Body of pancreas (tissue), 4 donors: ENCODE data around the gene PPFIA2. TPM values are rescaled to one million over a fixed set of nuclear protein-coding genes. Genes with fewer than 3 reads are reported as not detected.
"Not testable (repeated sequence)": the region's sequence is repeated elsewhere in the genome, so short reads cannot be mapped to it uniquely, and the experiment has no call there.

Source experiments
- ATAC-seq: fragments of 150-250 bp; one replicate; pipeline ENCODE4 v1.9.1; 2016
- DNase-seq, 4 donors: peaks; one replicate each; pipeline ENCODE4 v3.0.0-alpha.2; 2019
- H3K27ac ChIP-seq, 4 donors: fragments of 200-600 bp; sonication (generic); 1 replicate in 3 of 4; 2 replicates in 1 of 4; pipeline versions ENCODE4 v1.5.1 to v1.6.1; 2016 to 2019; ENCODE audit warnings: mild to moderate bottlenecking in 1 of 4, mixed read lengths in 1 of 4, moderate library complexity in 1 of 4
- H3K27me3 ChIP-seq, 2 donors: fragments of 200-600 bp; sonication (generic); one replicate each; pipeline ENCODE4 v1.6.0; 2016; ENCODE audit warnings: mild to moderate bottlenecking in 1 of 2
- H3K36me3 ChIP-seq, 2 donors: fragments of 200-600 bp; sonication (generic); replicated peaks in 1 of 2; 2 replicates each; pipeline ENCODE4 v1.5.1; 2016; ENCODE audit warnings: low read depth in 2 of 2; ENCODE audit not compliant: insufficient read depth in 1 of 2
- H3K4me1 ChIP-seq: fragments of 200-600 bp; sonication (generic); one replicate; pipeline ENCODE4 v1.6.0; 2016
- H3K4me3 ChIP-seq, 2 donors: fragments of 200-600 bp; sonication (generic); 1 replicate in 1 of 2; 2 replicates in 1 of 2; pipeline ENCODE4 v1.5.1; 2016 to 2019
- H3K9me3 ChIP-seq, 3 donors: fragments of 200-600 bp; sonication (generic); 1 replicate in 2 of 3; 2 replicates in 1 of 3; pipeline ENCODE4 v1.5.1; 2016
- POLR2A ChIP-seq, 3 donors: fragments of 450-650 bp; IDR thresholded peaks; one replicate each; pipeline ENCODE4 v1.6.1; 2016; ENCODE audit warnings: antibody characterized with exemption in 3 of 3, mild to moderate bottlenecking in 2 of 3
- WGBS, 2 donors: methylation state at CpG; one replicate each; pipeline ENCODE4 v1.1.5; 2017; 5-methylcytosine and 5-hydroxymethylcytosine counted together
- intact Hi-C: fragments of 100-400 bp; cut with DNase I; formaldehyde crosslinking; loops from one replicate; pipeline ENCODE4 v1.15.1; 2023
- total RNA-seq, 2 donors: library from RNA; depleted of rRNA; stranded (reverse); fragments of >200 nt; gene quantifications; one replicate each; pipeline ENCODE4 v1.1.0, GENCODE V29; 2016
- TF ChIP-seq, protein P1 (sequence below), 7 experiments: fragments of 450-650 bp in 4 of 7; fragments of 200-600 bp in 3 of 7; sonication (generic) in 3 of 7; IDR thresholded peaks; one replicate each; pipeline ENCODE4 v1.5.1; 2016 to 2019; ENCODE audit warnings: antibody characterized with exemption in 7 of 7

PPFIA2 gene
- total RNA-seq, 2 donors from 2014 or later, result 0.52 TPM; not detected in 1

DNA sequence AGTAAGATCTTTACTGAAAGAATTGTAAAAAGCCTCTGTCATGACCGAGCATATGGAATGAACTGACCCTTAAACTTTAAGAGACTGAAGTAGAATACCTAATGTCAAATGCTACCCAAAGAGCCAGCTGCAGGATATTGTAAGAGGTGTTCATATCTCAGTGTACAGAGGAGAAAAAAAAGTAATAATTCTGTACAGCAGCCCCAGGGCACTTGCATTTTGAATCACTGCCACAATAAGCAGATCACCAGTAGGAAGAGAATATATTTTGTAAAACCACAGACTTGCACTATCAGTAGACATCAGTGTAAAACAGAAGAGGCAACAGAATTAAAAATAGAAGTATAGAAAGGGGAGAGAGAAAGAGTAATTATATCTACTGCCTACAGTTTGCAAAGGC is 162.6 kb downstream of the PPFIA2 start:
- DNase-seq, result no peak
- Histone ChIP-seq H3K27me3 (no peaks in the 10 kb centered on the region), H3K4me1 (no peaks in the 10 kb centered on the region), H3K27ac (no peak overlapping the region), H3K36me3 (no peaks in the 10 kb centered on the region), H3K9me3 (no peaks in the 10 kb centered on the region), H3K4me3 (no peak overlapping the region)
- intact Hi-C loops, result no loop called here
- ATAC-seq, result no peak
- no peak for TF ChIP-seq POLR2A (IDR thresholded peaks at IDR 0.05)
- TF ChIP-seq, protein P1, sequence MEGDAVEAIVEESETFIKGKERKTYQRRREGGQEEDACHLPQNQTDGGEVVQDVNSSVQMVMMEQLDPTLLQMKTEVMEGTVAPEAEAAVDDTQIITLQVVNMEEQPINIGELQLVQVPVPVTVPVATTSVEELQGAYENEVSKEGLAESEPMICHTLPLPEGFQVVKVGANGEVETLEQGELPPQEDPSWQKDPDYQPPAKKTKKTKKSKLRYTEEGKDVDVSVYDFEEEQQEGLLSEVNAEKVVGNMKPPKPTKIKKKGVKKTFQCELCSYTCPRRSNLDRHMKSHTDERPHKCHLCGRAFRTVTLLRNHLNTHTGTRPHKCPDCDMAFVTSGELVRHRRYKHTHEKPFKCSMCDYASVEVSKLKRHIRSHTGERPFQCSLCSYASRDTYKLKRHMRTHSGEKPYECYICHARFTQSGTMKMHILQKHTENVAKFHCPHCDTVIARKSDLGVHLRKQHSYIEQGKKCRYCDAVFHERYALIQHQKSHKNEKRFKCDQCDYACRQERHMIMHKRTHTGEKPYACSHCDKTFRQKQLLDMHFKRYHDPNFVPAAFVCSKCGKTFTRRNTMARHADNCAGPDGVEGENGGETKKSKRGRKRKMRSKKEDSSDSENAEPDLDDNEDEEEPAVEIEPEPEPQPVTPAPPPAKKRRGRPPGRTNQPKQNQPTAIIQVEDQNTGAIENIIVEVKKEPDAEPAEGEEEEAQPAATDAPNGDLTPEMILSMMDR (IDR thresholded peaks at IDR 0.05), result no peak
- WGBS, 2 donors, result 45 to 48% methylated on average over 1 of the region's 1 CpG

DNA sequence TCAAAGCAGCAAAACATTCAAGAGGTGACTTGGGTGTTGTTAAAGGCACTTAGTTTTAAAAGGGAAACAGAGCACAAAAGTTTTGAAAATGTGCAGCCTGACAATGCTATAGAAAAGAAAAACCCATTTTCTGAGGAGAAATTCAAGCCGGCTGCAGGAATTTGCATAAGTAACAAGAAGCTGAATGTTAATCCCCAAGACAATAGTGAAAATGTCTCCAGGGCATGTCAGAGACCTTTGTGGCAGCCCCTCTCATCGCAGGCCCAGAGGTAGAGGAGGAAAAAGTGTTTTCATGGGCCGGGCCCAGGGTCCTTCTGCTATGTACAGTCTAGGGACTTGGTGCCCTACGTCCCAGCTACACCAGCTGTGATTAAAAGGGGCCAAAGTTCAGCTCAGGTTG is 167.9 kb downstream of the PPFIA2 start:
- TF ChIP-seq POLR2A (IDR thresholded peaks at IDR 0.05), result no peak
- TF ChIP-seq, protein P1 (IDR thresholded peaks at IDR 0.05), result no peak
- Histone ChIP-seq H3K9me3 (no peaks in the 10 kb centered on the region), H3K4me3 (no peak overlapping the region), H3K4me1 (no peaks in the 10 kb centered on the region), H3K27me3 (no peaks in the 10 kb centered on the region), H3K27ac (no peak overlapping the region), H3K36me3 (no peaks in the 10 kb centered on the region)
- no peak for ATAC-seq
- WGBS, 2 donors, result 64 to 67% methylated on average over 4 of the region's 4 CpGs
- DNase-seq, result no peak
- intact Hi-C loops, result no loop called here

DNA sequence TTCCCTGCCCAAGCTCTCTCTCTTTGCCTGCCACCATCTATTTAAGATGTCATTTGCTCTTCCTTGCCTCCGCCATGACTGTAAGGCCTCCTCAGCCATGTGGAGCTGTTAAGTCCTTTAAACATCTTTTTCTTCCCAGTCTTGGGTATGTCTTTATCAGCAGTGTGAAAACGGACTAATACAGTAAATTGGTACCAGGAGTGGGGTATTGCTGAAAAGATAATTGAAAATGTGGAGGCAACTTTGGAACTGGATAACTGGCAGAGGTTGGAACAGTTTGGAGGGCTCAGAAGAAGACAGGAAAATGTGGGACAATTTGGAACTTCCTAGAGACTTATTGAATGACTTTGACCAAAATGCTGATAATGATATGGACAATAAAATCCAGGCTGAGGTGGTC is 168.4 kb downstream of the PPFIA2 start:
- 58 to 63% methylated on average over 2 of the region's 2 CpGs for WGBS, 2 donors
- DNase-seq, H3K4me1 ChIP-seq, H3K36me3 ChIP-seq, ATAC-seq, H3K27me3 ChIP-seq, H3K9me3 ChIP-seq, intact Hi-C loops, H3K4me3 ChIP-seq, H3K27ac ChIP-seq: not testable (repeated sequence)

DNA sequence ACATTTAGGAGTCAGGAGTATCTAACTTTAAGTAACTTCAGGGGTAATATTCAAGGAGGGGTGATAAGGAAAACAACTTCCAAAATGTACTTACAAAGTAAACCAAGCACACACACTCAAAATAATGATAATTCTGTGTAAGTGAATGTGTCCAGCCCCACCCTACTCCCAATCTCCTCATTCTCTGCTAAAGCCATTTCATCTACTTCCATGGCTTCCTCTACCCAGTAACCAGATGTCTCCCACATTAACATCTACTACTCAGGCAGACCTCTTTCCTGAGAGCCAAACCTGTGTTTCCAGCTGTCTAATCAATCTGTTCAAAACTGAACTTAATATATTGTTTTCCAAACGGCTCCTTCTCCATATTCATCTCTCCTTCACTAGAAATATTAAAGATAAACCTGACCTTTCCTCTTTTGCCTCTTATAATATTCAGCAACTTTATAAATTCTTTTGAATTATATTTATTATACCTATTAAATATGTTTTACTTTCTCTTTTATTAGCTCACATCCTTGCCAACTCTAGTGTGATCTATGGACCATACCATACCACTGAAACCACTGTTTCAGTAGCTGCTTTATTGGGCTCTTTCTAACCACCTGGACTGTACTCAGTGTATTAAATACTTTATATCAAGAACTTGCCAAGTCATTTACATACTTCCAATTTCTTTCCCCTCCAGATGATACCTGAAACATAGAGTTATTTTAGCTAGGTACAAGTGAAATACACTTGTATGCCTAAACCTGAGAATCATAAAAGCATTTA is 170.7 kb downstream of the PPFIA2 start:
- Histone ChIP-seq H3K27me3 (no peaks in the 10 kb centered on the region), H3K27ac (no peak overlapping the region), H3K9me3 (no peaks in the 10 kb centered on the region), H3K4me1 (no peaks in the 10 kb centered on the region), H3K36me3 (no peaks in the 10 kb centered on the region), H3K4me3 (no peak overlapping the region)
- DNase-seq, result no peak
- WGBS, 2 donors, result 12 to 25% methylated on average over 1 of the region's 1 CpG
- no peak for ATAC-seq
- intact Hi-C loops, result no loop called here
- TF ChIP-seq, protein P1 (IDR thresholded peaks at IDR 0.05), result no peak
- TF ChIP-seq POLR2A (IDR thresholded peaks at IDR 0.05), result no peak

DNA sequence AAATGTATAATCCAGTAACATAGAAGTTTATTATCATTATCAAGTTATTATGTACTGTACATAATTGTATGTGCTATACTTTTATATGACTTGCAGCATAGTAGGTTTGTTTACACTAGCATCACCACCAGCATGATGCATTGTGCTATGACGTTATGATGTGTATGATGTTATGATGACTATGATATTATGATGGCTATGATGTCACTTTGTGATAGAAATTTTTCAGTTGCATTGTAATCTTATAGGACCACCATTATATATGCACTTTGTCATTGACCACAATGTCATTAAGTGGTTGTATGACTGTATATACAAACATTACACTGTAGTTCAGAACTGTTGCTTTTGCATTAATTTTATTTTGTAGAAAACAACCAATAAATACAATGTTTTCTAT is 173.4 kb downstream of the PPFIA2 start:
- ATAC-seq, result no peak
- Histone ChIP-seq H3K27ac (no peak overlapping the region), H3K4me3 (no peak overlapping the region), H3K27me3 (no peaks in the 10 kb centered on the region), H3K4me1 (no peaks in the 10 kb centered on the region), H3K9me3 (no peaks in the 10 kb centered on the region), H3K36me3 (no peaks in the 10 kb centered on the region)
- no peak for TF ChIP-seq POLR2A (IDR thresholded peaks at IDR 0.05)
- TF ChIP-seq, protein P1 (IDR thresholded peaks at IDR 0.05), result no peak
- intact Hi-C loops, result no loop called here
- no peak for DNase-seq
- WGBS, 2 donors, result 20 to 43% methylated on average over 1 of the region's 1 CpG
